D721Med (cell line): ENCODE measurements around the gene TGM3.

Source experiments
- DNase-seq: peaks from one replicate; pipeline ENCODE4 v3.0.0; 2011; ENCODE audit warnings: low spot score; ENCODE audit not compliant: insufficient read length
- FAIRE-seq: peaks from 2 replicates; lab custom pipeline; 2011; peaks lifted over from hg19 to GRCh38; lab: Jason Lieb, UNC
- CTCF ChIP-seq: IDR thresholded peaks from 2 replicates; pipeline ENCODE4 v1.5.1; 2012; ENCODE audit warnings: mild to moderate bottlenecking, control low read depth; ENCODE audit not compliant: insufficient read depth; ENCODE audit errors: missing control alignments

TGM3 gene

GRCh38 chr20:2341336-2341735 lies 45.5 kb downstream of the TGM3 start:
- FAIRE-seq (no peak), DNase-seq (no peak)
- no peak for TF ChIP-seq CTCF

- no peak for DNase-seq
- FAIRE-seq = no peak
- TF ChIP-seq CTCF = no peak
Observed at GRCh38 chr20:2342243-2342642, 46.4 kb downstream of the TGM3 start.

DNA sequence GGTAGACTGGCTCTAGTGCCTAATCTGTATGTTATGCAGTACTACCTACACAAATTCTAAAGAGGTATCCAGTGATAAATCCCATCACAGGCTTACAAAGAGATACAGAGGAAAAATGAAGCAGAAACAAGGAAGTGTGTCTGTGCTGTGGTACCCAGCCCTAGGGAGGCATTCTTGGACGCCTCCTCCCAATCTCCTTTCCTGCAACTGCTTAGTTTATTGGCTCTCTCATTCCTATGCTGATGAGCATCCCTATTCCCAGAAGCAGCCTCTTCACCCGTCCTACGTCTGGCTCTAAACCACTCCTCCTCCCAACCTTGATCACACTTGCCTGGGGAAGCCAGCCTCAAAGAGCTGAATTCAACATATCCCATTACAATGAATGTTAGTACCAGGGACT lies 50.4 kb downstream of the TGM3 start:
- DNase-seq (no peak), FAIRE-seq (no peak)
- no peak for TF ChIP-seq CTCF

GRCh38 chr20:2348336-2348735 lies 52.5 kb downstream of the TGM3 start:
- no peak for DNase-seq
- TF ChIP-seq CTCF = no peak
- no peak for FAIRE-seq

- no peak for DNase-seq
- no peak for TF ChIP-seq CTCF
- FAIRE-seq = no peak
Observed at GRCh38 chr20:2349801-2350200, 54.0 kb downstream of the TGM3 start.

- FAIRE-seq = no peak
Observed at GRCh38 chr20:2350606-2351005, 54.8 kb downstream of the TGM3 start.

DNA sequence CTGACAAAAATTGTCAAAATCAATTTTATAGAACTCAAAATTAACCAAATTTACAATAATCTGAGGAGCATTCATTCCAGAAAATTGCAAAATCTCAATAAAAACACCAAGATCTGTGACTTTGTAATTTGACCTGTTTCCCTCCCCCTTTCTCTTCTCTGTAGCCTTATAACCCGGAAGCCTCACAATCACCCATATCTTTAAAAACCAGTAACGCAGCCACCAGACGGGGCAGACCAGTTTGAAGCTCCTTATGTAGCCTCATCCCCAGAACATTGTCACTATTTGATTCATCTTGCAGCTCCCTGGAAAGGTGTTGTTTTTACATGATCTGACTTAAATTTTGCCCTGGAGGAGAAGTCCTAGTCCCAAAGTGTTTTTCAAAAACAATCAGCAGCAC lies 57.4 kb downstream of the TGM3 start:
- no peak for FAIRE-seq
- DNase-seq = no peak
- no peak for TF ChIP-seq CTCF

More at GRCh38 chr20:2350606-2351005, 54.8 kb downstream of the TGM3 start:
- no peak for TF ChIP-seq CTCF
- no peak for DNase-seq
